ENCODE results near the gene SMURF1. TPM values are rescaled to one million over a fixed set of nuclear protein-coding genes. Genes with fewer than 3 reads are reported as not detected.
A peak's percentile ranks its signal among the peaks of the same experiment; 100 is the strongest.

SMURF1 gene
- total RNA-seq, 2 donors from 2014 or later: 33.8 to 40.9 TPM

DNA sequence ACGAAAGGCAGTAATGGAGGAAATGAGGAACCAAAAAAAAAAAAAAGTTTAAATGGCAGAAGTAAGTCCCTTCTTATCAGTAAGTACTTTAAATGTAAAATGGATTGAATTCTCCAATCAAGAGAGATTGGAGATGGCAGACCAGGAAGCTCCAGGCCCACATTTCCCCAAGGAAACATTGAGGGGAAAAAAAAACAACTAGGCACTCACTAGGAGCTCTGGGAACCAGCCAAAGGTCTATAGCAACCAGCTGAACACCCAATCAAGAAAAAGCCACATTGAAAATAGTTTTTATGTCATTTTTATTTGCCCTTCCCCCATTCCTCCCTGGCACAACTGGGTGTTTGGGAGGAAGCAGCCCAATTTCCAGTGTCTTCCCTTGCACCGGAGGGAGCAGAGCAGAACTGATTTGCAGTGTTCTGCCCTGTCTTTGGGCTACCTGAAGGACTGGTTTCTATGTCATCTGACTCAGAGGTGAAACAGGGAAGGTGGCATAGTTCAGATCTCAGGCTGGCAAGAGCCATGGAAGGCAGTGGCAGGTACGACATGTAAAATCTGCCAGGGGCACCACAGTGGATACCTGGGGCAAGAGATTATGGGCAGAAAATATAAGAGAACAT, 121.9 kb downstream of the SMURF1 start:
- Histone ChIP-seq H3K4me1 (ENCODE audit: control insufficient read depth in 1 of 2, low read depth in 2 of 2) (peaks cover 4 to 14% of the 10 kb centered on the region in 2 donors), H3K4me3 (no peak overlapping the region), H3K36me3 (no peaks in the 10 kb centered on the region), H3K27ac (peak overlapping the region in 1 of 2 donors; percentile 18), H3K27me3 (replicated peaks; ENCODE audit: insufficient read depth) (no peaks in the 10 kb centered on the region), H3K9me3 (no peaks in the 10 kb centered on the region)
- TF ChIP-seq, protein P1, sequence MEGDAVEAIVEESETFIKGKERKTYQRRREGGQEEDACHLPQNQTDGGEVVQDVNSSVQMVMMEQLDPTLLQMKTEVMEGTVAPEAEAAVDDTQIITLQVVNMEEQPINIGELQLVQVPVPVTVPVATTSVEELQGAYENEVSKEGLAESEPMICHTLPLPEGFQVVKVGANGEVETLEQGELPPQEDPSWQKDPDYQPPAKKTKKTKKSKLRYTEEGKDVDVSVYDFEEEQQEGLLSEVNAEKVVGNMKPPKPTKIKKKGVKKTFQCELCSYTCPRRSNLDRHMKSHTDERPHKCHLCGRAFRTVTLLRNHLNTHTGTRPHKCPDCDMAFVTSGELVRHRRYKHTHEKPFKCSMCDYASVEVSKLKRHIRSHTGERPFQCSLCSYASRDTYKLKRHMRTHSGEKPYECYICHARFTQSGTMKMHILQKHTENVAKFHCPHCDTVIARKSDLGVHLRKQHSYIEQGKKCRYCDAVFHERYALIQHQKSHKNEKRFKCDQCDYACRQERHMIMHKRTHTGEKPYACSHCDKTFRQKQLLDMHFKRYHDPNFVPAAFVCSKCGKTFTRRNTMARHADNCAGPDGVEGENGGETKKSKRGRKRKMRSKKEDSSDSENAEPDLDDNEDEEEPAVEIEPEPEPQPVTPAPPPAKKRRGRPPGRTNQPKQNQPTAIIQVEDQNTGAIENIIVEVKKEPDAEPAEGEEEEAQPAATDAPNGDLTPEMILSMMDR (IDR thresholded peaks at IDR 0.05): no peak
- DNase-seq (ENCODE audit: low spot score) (no peak), ATAC-seq (ENCODE audit: insufficient number of reproducible peaks, low FRiP score, low read depth) (no peak)

DNA sequence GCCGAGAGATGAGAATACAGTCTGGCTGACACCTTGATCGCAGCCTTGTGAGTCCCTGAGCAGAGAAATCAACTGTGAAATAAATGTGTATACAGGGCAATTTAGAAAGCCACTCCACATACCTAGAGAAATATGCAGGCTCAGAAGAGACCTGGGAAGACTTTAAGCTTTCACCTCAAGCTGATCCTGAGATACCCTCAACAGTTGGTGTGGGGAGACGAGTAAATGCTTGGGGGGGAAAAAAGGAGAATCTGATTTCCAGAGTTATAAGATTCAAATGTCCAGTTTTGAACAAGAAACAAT, 123.5 kb downstream of the SMURF1 start:
- Histone ChIP-seq H3K27ac (no peak overlapping the region), H3K4me3 (no peak overlapping the region), H3K4me1 (ENCODE audit: control insufficient read depth in 1 of 2, low read depth in 2 of 2) (peaks cover 4 to 14% of the 10 kb centered on the region in 2 donors), H3K27me3 (replicated peaks; ENCODE audit: insufficient read depth) (no peaks in the 10 kb centered on the region), H3K9me3 (no peaks in the 10 kb centered on the region), H3K36me3 (peaks cover 4% of the 10 kb centered on the region)
- TF ChIP-seq, protein P1 (IDR thresholded peaks at IDR 0.05): no peak
- no peak for ATAC-seq (ENCODE audit: insufficient number of reproducible peaks, low FRiP score, low read depth)
- DNase-seq (ENCODE audit: low spot score): no peak

DNA sequence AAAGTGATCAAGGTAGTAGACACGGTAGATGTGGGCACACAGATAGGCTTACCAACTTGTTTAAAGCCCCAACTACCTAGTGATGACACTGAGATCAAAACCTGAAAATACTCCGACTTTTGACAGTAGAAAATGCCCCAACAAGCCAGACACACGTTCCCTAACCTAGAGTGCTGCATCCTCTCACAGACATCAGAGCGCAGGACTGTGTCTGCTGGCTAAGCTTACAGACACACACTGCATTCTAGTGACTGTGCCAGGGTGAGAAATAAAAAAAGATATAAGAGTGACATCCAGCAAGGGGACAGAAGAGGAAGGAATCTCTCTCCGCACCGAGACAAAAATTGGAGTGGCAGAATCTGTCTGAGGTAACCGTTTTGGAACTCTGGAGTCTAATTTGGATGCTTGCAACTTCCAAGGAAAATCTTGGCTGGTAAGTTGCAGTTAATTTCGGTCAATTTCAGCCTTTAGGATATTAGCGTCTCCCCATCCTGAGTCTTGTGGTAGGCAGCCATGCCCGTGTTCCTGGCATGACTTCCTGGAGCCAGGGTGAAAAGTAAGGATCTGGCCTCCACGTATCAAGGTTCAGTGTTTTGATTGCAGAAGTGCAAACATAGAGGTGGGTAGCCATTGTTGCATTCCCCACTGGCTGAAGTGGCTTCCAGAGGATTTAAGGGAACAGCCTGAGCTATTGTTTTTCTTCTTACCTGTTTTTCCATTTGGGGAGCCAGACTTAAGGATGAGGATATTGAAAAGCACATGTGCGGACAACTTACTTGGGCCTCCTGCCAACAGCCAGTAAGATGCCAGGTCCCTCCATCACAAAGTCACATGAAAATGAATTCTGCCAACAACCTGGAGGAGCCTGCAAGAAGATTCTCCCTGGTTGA, 124.1 kb downstream of the SMURF1 start:
- peaks cover 4 to 14% of the 10 kb centered on the region in 2 donors for H3K4me1 ChIP-seq (ENCODE audit: control insufficient read depth in 1 of 2, low read depth in 2 of 2)
- DNase-seq (ENCODE audit: low spot score) (no peak), ATAC-seq (ENCODE audit: insufficient number of reproducible peaks, low FRiP score, low read depth) (no peak)
- H3K27me3 ChIP-seq (replicated peaks; ENCODE audit: insufficient read depth): no peaks in the 10 kb centered on the region
- no peaks in the 10 kb centered on the region for H3K9me3 ChIP-seq
- H3K4me3 ChIP-seq: no peak overlapping the region
- H3K27ac ChIP-seq: no peak overlapping the region
- TF ChIP-seq, protein P1 (IDR thresholded peaks at IDR 0.05): no peak
- H3K36me3 ChIP-seq: peaks cover 6% of the 10 kb centered on the region

DNA sequence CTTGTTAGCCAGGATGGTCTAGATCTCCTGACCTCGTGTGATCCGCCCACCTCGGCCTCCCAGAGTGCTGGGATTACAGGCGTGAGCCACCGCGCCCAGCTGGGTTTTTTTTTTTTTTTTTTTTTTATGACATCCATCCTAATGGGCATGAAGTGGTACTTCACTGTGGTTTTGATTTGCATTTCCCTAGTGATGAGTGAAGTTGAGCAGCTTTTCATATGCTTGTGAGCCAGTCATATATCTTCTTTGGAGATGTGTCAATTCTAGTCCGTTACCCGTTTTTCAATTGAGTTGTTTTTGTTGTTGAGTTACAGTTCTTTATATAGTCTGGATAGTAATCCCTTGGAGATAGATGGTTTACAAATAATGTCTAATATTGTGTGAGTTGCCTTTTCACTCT, 127.7 kb downstream of the SMURF1 start:
- H3K27me3 ChIP-seq (replicated peaks; ENCODE audit: insufficient read depth): no peaks in the 10 kb centered on the region
- TF ChIP-seq, protein P1 (IDR thresholded peaks at IDR 0.05): no peak
- no peak overlapping the region for H3K4me3 ChIP-seq
- H3K4me1 ChIP-seq (ENCODE audit: control insufficient read depth in 1 of 2, low read depth in 2 of 2): peaks cover 0 to 9% of the 10 kb centered on the region in 2 donors
- ATAC-seq (ENCODE audit: insufficient number of reproducible peaks, low FRiP score, low read depth) (no peak), DNase-seq (ENCODE audit: low spot score) (no peak)
- H3K36me3 ChIP-seq: peaks cover 31% of the 10 kb centered on the region
- H3K9me3 ChIP-seq: no peaks in the 10 kb centered on the region
- no peak overlapping the region for H3K27ac ChIP-seq

DNA sequence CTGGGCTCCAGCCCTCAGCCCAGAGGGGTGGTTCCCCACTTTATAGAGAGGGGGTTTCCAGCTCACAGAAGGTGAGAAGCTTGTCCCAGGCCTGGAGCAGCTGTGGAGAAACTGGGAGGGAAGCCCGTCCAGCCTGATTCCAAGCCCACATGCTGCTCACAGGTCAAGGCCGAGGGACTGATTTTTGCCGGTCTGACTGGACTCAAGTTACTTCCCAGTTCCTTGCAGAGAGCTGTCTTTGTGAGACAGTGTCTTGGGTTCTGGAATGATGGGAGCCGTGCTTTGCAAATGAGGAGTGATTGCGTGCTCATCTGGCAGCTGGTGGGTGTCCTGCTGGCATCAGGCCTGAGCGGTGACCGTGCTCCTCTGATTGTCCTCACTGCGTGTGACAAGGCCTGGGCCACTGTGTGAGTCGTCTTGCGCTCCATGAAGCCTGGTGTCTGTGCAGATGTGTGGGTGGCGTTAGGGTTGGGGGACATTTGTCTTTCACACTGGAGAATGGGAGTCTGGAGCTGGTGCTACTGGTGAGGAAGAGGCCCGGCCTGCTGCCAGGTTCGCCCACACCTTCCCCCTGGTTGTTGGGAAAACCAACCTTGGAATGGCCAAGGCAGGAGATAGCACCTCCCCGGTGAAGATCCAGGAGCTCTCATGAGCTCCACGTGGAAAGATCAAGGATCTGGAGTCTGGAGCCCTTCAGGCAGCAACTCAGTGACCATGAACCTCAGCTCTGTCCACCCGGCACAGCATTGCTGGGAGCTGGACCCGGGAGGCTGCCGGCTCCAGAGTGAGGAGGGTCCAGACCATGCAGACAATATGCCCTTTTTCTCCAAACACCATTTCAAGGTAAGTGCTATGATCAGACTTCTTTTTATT, 129.6 kb downstream of the SMURF1 start:
- Histone ChIP-seq H3K27me3 (replicated peaks; ENCODE audit: insufficient read depth) (no peaks in the 10 kb centered on the region), H3K27ac (no peak overlapping the region), H3K4me1 (ENCODE audit: control insufficient read depth in 1 of 2, low read depth in 2 of 2) (no peaks in the 10 kb centered on the region), H3K36me3 (peaks cover 38% of the 10 kb centered on the region), H3K4me3 (no peak overlapping the region), H3K9me3 (no peaks in the 10 kb centered on the region)
- no peak for ATAC-seq (ENCODE audit: insufficient number of reproducible peaks, low FRiP score, low read depth)
- DNase-seq (ENCODE audit: low spot score): no peak
- TF ChIP-seq, protein P1 (IDR thresholded peaks at IDR 0.05): no peak
